ENCODE measurements around the gene THRB.

Gene THRB

DNA sequence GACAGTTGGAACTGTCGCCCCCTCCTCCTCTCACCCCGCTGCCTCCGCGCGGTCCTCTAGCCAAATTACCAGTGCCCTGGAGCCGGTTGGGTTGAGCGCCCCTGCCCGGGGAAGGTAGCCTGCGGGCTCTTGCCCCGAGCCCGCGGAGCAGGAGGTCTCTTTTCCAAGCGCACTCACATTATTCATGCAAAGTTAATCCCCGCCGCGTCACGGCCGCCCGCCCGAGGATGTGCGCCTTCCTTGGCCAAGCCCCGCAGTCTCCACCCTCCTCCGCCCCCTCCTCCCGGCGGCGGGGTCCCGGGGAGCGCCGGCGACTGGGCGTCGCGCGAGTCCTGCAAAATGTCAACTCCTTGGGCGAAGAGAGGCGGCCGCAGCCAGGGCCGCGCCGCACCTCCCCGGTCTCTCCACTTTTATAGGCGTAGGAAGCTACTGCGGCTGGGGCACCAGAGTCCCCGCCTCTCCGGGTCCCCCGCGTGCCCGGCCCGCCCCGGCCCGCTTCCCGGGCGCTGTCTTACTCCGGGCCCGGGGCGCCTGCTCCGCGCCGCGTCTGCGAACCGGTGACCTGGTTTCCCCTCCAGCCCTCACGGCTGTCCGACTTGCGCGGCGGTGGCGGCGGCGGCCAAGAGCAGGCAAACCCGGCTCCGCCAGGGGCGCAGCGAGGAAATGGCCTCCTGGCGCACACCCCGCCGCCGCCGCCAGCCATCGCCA is at the start of gene THRB:
Gene THRB, minus strand, starts transcription at position 233 of the 708 bp plus-strand sequence.
- in situ Hi-C loops (cut with MboI; ENCODE audit: low pct_unique_long_range_greater_than_20kb, low sequenced_read_pairs): no loop called here

DNA sequence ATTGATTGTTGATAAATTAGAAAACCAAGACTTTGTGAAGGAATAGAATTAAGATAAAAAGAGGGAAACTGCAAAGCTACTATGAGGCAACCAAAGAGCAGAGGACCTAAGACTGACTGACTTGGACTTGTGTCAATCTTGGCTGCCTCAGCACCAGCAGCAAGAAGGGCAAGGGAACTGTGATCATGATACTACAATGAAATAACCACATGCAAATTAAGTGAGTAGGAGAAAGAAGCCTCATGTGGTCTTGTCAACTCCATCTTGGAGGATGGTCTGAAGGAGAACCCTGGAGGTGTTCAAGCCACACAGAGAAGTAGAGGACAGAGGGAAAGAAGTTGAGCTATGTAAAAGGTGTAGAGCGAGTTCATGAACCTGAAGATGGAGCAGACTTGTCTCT is 47.3 kb upstream of the THRB start:
- in situ Hi-C loops (cut with MboI; ENCODE audit: low pct_unique_long_range_greater_than_20kb, low sequenced_read_pairs): no loop called here
- DNase-seq: no peak

More for the DNA sequence above, at the start of gene THRB:
- DNase-seq: peak; percentile 32

- no peak for DNase-seq
- in situ Hi-C loops (cut with MboI; ENCODE audit: low pct_unique_long_range_greater_than_20kb, low sequenced_read_pairs): no loop called here
Observed at GRCh38 chr3:24540821-24541220, 46.2 kb upstream of the THRB start.

GRCh38 chr3:24539699-24540098 is 45.0 kb upstream of the THRB start:
- in situ Hi-C loops (cut with MboI; ENCODE audit: low pct_unique_long_range_greater_than_20kb, low sequenced_read_pairs): no loop called here
- no peak for DNase-seq

DNA sequence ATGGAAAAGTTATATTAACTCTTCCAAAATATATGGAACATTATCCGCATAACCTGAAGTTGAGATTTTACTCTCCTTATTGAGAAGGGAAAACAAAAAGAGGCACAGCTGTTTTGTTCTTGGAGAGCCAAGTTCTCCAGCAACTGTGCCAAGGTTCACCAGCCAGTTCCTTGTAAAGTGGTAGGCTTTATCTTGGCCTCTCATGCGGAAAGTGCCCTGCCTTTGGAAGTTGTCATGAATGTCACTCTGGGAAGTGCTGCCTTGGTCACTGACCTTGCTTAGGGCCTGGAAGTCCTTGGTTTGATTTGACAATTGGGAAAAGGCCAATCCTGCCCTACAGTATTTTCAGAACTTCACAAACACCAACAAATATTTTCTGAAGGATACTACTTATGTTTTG is 44.2 kb upstream of the THRB start:
- in situ Hi-C loops (cut with MboI; ENCODE audit: low pct_unique_long_range_greater_than_20kb, low sequenced_read_pairs): no loop called here
- DNase-seq: no peak

DNA sequence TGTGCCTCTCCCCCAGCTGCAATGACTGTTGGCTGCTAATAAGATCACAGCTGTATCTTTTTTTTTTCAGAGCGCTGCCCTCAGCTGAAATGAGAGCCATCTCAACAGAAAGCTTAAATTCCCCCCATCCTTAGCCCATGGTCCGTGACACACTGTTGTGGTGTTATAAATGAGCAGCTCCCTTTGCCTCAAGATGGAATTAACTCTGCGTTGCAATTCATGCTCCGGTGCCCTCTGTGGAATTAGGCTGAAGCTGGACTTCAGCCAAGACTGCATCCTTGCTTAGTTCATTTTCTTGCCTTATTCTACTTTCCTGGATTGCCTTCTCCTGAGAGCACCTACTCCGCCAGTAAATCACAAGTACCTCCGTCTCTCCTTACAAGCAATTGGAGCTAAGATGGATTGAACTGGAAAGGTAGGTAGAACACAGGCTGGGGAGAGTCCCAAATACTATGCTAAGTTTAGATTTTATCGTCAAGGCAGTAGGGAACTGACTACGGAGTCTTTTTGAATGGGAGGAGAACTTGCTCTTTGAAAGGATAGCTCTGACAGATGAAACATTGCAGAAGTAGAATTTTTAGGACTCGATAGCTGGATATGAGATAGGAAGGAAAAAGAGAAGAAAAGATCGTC is 39.0 kb upstream of the THRB start:
- in situ Hi-C loops (cut with MboI; ENCODE audit: low pct_unique_long_range_greater_than_20kb, low sequenced_read_pairs): no loop called here
- DNase-seq: no peak

GRCh38 chr3:24530471-24530870 is 35.8 kb upstream of the THRB start:
- in situ Hi-C loops (cut with MboI; ENCODE audit: low pct_unique_long_range_greater_than_20kb, low sequenced_read_pairs): no loop called here

DNA sequence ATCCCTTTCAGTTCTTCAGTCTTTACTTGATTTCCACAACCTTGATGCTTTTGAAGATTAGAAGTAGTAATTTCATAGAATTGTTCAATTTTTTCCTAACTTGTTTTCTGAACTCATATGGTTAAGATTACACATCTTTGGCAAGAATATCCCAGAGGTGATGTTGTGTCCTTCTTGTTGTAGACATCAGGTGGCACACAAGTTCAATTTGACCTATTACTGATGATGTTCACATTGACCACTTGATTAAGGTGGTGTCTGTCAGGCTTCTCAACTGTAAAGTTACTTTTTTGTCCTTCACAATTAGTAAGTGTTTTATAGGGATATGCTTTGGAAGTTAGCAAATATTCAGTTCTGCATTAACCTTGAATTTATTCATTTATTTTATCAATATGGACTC is 34.6 kb upstream of the THRB start:
- DNase-seq: no peak

More at GRCh38 chr3:24530471-24530870, 35.8 kb upstream of the THRB start:
- DNase-seq: no peak

GRCh38 chr3:24526640-24527212 is 32.1 kb upstream of the THRB start:
- no peak for DNase-seq
- in situ Hi-C loops (cut with MboI; ENCODE audit: low pct_unique_long_range_greater_than_20kb, low sequenced_read_pairs): no loop called here

More for the DNA sequence above, 34.6 kb upstream of the THRB start:
- in situ Hi-C loops (cut with MboI; ENCODE audit: low pct_unique_long_range_greater_than_20kb, low sequenced_read_pairs): no loop called here

GRCh38 chr3:24525557-24525956 is 30.9 kb upstream of the THRB start:
- DNase-seq: no peak
- in situ Hi-C loops (cut with MboI; ENCODE audit: low pct_unique_long_range_greater_than_20kb, low sequenced_read_pairs): no loop called here

DNA sequence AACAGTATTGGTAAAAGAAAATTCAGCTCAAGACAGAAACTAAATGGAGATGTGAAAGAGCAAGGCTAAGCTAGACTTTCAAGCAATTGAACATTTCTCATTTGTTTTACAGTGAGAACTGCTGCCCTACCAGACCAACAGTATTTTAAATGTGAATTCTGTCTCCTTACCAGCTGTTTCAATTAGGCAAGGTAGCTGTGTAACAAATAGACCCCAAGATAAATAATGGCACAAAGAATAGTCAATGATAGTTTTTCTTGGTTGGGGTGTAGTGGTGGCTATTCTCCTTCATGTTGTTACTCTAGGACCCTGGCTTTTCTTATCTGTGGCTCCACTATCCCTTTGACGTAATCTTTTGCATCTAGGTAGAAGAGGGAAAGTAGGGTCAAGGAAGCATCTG is 30.4 kb upstream of the THRB start:
- in situ Hi-C loops (cut with MboI; ENCODE audit: low pct_unique_long_range_greater_than_20kb, low sequenced_read_pairs): no loop called here
- no peak for DNase-seq

GRCh38 chr3:24523988-24524727 is 29.5 kb upstream of the THRB start:
- DNase-seq: no peak
- in situ Hi-C loops (cut with MboI; ENCODE audit: low pct_unique_long_range_greater_than_20kb, low sequenced_read_pairs): no loop called here

- in situ Hi-C loops (cut with MboI; ENCODE audit: low pct_unique_long_range_greater_than_20kb, low sequenced_read_pairs): no loop called here
- DNase-seq: no peak
Observed at GRCh38 chr3:24523215-24523614, 28.6 kb upstream of the THRB start.

DNA sequence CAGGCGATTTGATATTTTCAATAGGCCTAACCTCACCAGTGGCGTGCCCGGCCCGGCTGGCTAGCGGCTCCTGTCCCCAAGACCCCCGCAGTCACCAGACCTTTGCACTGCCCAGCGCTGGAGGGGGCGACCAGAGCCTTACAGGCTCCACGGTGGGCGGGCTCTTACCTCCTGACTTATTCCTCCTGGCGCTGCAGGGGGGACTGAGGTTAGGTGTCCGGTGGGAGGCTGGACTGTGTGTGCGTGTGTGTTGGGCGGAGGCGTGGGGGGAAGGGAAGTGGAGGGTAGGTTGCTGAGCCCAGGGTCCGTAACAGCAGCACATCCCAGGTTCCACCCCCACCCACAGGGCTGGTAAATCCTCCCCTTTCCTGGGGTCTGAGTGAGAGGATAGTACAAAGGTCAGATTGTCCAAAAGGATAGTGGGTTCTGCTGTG is 27.5 kb upstream of the THRB start:
- in situ Hi-C loops (cut with MboI; ENCODE audit: low pct_unique_long_range_greater_than_20kb, low sequenced_read_pairs): no loop called here

GRCh38 chr3:24521420-24522145 is 26.9 kb upstream of the THRB start:
- in situ Hi-C loops (cut with MboI; ENCODE audit: low pct_unique_long_range_greater_than_20kb, low sequenced_read_pairs): no loop called here

More for the DNA sequence above, 27.5 kb upstream of the THRB start:
- no peak for DNase-seq

GRCh38 chr3:24520976-24521419 is 26.3 kb upstream of the THRB start:
- DNase-seq: no peak
- in situ Hi-C loops (cut with MboI; ENCODE audit: low pct_unique_long_range_greater_than_20kb, low sequenced_read_pairs): no loop called here

More at GRCh38 chr3:24521420-24522145, 26.9 kb upstream of the THRB start:
- DNase-seq: peak; percentile 41

GRCh38 chr3:24520101-24520495 is 25.4 kb upstream of the THRB start:
- DNase-seq: no peak
- in situ Hi-C loops (cut with MboI; ENCODE audit: low pct_unique_long_range_greater_than_20kb, low sequenced_read_pairs): no loop called here

- peak; percentile 17 for DNase-seq
- in situ Hi-C loops (cut with MboI; ENCODE audit: low pct_unique_long_range_greater_than_20kb, low sequenced_read_pairs): no loop called here
Observed at GRCh38 chr3:24519368-24520100, 24.9 kb upstream of the THRB start.
